Iris pigment epithelial cell (primary cell): ENCODE results near the gene DEFB126.
"Not testable (repeated sequence)": the region's sequence is repeated elsewhere in the genome, so short reads cannot be mapped to it uniquely, and the experiment has no call there.

Experiments used
- DNase-seq: peaks from one replicate; pipeline ENCODE4 v3.0.0-alpha.2; 2011; ENCODE audit warnings: low read depth

Gene DEFB126, protein sequence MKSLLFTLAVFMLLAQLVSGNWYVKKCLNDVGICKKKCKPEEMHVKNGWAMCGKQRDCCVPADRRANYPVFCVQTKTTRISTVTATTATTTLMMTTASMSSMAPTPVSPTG

DNA sequence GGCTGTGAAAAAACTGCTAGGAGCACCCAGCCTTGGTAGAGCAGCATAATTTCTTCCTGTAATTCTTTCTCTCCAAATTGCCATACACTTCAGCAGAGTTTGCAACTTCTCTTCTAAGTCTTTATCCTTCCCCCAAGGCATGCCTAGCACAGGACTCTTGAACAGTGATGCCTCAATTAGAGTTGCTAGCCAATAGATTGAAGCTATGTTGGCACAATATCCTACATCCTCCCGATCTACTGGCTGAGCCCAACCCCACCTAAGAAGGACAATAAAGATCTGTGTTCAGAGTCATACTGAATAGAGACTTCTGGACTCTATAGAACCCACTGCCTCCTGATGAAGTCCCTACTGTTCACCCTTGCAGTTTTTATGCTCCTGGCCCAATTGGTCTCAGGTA lies at the start of gene DEFB126:
Gene DEFB126 (plus strand): TSS at position 301 of the 400 bp plus-strand sequence. CDS start 39 bp downstream, at position 340.
- DNase-seq = no peak

DNA sequence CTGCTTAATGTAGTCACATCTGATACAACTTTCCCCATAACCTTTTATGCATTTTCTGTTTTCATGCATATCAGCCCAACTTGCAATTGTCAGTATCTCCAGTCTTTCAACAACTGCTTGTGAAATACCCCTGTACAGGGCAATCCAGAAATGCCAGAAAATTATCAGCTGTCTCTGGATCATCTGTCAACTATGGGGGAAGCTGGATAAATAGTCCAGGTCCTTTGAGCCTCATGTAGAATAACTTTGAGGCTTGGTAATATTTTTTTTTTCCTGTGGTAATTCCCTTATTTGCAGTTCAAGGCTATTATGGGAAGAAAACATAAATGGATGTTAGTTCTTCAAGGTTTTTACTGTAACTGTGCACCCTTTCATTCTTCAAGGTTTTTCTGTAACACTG lies 48.7 kb upstream of the DEFB126 start:
- DNase-seq = no peak

DNA sequence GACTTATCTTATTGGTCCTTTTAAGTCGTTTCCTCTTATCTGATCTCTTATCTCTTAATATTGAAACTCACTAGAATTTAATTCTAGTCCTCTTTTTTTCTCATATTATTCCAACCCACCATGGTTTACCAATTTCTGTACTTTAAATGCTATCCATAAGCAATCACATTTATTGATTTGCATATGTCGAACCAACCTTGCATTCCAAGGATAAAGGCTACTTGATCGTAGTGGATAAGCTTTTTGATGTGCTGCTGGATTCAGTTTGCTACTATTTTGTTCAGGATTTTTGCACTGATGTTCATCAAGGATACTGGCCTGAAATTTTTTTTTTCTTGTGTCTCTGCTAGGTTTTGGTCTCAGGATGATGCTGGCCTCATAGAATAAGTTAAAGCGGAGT lies 47.2 kb upstream of the DEFB126 start:
- DNase-seq = no peak

DNA sequence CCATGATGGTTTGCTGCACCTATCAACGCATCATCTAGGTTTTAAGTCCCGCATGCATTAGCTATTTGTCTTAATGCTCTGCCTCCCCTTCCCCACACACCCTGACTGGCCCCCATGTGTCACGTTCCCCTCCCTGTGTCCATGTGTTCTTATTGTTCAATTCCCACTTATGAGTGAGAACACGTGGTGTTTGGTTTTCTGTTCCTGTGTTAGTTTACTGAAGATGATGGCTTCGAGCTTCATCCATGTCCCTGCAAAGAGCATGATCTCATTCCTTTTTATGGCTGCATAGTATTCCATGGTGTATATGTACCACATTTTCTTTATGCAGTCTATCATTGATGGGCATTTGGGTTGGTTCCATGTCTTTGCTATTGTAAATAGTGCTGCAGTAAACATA lies 44.7 kb upstream of the DEFB126 start:
- not testable (repeated sequence) for DNase-seq

DNA sequence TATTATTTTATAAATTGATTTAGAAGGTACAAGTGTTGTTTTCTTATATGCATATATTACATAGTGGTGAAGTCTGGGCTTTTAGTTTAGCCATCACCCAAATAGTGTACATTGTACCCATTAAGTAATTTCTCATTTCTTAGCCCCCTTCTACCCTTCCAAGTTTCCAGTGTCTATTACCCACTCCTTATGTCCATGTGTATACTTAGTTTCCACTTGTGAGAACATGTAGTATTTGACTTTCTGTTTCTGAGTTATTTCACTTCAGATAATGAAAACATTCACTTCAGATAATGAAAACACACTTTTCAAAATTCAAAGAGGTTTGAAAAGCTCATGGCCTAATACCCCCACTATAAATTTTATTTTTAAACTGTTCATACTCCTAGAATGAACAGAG lies 40.4 kb upstream of the DEFB126 start:
- DNase-seq = no peak

DNA sequence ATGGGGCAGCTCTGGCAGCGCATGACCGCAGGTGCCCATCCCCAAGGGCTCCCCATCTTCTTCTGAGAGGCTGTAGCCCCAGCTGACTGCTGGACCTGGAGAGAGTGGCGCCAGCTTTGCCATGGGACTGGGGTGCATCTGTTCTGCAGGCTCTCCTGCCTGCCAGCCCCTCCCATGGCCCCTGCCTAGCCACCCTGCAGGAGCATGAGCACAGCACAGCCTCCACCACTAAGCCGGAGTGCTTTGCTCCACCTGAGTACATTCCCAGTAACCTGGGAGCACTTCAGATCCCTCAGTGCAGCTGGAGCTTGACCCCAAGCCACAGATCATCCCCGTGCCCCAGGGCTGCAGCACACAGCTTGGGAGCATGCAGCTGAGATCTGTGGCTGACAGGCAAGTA lies 38.9 kb upstream of the DEFB126 start:
- DNase-seq = no peak

DNA sequence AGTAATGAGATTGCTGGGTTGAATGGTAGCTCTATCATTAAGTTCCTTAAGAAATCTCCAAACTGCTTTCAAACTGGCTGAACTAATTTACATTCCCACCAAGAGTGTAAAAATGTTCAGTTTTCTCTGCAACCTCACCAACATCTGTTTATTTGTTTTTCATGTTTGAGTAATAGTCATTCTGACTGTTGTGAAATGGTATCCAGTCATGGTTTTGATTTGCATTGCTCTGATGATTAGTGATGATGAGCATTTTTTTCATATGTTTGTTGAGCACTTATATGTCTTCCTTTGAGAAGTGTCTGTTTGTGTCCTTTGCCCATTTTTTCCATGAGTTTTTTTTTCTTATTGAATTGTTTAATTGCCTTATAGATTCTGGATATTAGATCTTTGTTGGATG lies 30.0 kb upstream of the DEFB126 start:
- DNase-seq = no peak

DNA sequence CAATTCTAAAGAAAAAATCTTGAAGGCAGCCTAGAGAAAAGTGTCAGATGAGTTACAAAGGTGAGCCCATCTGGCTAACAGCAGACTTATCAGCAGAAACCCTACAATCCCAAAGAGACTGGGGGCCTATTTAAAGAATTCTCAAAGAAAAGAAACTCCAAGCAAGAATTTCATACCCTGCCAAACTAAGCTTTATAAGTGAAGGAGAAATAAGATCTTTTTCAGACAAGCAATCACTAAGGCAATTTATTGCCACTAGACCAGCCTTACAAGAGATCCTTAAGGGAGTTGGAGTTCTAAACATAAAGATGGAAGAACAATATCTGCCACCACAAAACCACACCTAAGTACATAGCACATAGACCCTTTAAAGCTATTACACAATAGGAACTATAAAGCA lies 24.9 kb upstream of the DEFB126 start:
- DNase-seq = no peak

DNA sequence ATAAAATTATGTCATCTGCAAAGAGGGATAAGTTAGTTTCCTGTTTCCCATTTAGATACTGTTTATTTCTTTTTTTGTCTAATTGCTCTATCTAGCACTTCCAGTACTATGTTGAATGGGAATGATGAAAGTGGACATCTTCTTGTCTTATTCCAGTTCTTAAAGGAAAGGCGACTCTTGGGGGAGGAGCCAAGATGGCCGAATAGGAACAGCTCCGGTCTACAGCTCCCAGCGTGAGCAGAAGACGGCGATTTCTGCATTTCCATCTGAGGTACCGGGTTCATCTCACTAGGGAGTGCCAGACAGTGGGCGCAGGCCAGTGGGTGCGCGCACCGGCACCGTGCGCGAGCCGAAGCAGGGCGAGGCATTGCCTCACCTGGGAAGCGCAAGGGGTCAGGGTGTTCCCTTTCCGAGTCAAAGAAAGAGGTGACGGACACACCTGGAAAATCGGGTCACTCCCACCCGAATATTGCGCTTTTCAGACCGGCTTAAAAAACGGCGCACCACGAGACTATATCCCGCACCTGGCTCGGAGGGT lies 12.5 kb upstream of the DEFB126 start:
- DNase-seq = not testable (repeated sequence)

DNA sequence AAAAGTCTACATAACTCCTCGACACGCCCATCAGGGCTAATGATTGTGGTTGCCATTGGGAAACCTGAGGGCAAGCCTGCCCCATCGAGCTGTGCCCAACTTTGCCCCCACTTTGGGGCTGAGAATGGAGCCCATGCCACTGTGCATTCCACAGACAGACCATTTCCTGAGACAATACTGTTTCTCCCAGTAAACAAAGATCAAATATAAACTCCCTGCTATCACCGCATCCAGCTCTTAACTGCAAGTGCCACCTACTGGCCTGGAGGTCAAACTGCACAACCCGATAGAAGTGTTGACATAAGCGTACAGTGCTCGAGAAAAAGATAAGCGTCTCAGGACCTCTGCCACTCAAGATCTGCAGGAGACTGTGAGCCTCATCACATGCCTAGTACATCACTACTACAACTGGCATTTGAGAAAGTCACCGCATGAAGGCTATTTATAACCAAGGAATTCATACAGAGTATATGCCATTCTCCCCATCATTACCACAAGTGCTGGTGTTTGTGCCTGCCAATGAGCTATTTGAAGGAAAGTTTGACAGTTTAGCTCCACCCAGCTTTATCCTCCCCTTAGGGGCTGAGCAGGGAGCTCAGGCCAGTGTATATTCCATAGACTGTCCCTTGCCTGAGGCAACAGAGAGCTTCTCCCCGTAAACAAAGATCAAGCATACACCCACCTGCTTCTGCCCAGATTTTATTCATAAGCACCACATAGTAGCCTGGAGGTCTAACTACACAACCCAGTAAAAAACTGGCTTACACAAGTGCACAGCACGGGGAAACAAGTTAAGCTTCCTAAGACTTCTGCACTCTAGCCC lies 4.5 kb upstream of the DEFB126 start:
- DNase-seq = no peak

DNA sequence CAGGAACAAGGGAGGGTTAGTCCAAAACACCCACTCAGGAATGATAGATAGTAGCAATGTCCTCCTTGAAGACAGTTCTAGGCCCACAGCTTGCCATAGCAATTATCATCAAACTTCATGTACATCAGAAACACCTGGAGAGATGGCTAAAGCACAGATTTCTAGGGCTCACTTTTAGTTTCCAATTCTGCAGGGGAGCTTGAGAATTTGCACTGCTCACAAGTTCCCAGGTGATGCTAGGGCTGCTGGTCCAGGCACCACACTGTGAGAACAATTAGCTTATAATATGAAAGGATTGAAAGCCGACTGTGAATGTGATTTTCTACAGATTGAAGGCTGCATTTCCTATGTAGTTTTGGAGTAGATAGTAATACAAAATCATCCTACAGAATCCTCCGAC lies 3.5 kb downstream of the DEFB126 start:
- DNase-seq = no peak

DNA sequence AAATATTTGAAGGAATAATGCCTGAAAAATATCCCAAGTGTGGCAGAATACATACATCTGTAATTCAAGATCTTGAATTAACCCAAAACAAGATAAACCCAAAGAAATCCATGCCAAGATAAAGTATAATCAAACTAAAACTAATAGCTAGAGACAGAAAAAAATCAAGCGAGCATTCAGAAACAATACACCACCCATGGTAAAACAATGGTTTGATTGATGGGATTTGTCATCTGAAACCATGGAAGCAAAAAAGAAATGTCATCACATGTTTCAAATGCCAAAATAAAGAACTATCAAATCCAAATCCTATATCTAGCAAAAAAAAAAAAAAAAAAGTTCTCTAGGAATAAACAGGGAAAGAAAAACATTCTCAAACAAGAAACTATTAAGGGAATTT lies 9.7 kb downstream of the DEFB126 start:
- no peak for DNase-seq

DNA sequence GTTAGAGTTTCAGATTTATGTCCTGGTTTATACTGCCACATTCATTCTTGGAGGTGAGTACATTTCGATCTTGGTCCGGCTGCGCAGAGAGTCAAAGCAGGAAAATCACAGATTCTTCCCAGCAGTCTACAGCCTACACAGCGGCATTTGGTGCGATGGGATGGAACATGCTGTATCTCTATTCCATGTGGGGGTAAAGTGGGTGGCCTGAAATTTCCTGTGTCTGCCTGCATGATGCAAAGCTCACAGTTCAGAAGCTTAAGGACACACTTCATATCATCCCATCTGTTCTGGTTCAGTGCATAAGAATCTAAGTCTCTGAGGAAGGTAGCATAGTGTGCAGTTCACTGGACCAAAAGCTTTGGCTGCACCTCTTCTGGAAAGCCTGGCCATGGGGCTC lies 14.8 kb downstream of the DEFB126 start, which contains the start of gene DEFB127:
Gene DEFB127 (plus strand): TSS at position 301 of the 400 bp plus-strand sequence. CDS start 91 bp downstream, at position 392.
- DNase-seq = no peak

DNA sequence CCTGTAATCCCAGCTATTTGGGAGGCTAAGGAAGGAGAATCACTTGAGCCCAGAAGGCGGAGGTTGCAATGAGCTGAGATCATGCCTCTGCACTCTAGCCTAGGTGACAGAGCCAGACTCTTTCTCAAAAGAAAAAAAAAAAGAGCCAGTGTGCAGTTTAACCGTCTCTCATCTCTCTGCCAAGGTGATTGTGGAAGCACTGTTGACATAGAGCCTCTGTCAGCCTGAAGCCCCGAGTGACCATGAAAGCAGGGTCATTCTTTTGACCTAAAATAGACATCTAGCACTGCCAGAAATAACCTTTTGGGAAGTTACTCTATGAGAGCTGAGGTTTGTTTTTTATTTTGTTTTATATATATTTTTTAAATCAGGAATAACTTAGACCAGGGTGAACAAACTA lies 22.2 kb downstream of the DEFB126 start:
- DNase-seq = no peak

DNA sequence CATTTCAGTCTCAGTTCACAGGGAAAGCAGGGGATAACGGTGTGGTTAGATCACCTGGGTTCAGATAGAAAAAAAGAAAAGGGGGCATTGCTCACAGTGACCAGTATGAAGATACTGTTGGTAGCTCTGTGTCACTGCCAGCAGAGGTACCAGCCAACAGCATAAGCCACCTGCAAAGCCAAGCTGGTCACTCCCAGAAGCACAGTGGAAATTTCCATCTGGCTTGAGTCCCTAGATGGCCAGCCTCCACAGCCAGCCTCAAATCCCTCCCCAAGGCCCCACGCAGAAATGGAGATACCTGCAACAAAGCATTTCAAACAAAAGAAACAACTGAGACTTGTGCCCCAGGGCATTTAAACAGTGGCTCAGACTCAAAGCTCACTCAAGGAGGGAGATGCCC lies 26.5 kb downstream of the DEFB126 start:
- no peak for DNase-seq

DNA sequence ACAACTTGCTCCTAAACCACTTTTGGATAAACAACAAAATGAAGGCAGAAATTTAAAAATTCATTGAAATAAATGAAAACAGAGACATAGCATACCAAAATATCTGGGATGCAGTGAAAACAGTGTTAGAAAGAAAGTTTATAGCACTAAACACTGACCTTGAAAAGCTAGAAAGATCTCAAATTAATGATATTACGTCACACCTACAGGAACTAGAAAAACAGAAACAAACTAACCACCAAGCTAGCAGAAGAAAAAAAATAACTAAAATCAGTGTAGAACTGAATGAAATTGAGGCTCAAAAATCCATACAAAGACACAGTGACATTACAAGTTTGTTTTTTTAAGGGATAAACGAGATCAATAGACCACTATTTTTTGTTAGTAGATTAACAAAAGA lies 41.9 kb downstream of the DEFB126 start:
- DNase-seq = no peak

DNA sequence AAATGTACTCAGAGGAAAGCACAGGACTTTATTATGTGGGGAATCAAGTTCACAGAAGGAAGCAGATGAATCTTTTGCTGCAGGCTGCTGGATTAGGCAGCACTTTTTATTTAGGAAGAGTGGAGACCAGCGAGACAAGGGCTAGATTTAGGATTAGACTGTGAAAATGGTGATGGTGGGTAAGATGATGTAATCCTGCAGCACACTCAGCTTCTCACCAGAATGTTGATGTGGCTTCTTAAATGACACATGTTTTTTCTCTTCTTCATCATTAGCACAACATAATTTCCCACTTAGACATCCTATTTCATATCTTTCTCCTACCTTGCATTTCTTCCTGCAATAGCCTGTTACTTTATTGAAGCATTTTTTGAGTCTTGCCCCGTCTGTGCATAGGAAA lies 45.3 kb downstream of the DEFB126 start:
- DNase-seq = no peak

DNA sequence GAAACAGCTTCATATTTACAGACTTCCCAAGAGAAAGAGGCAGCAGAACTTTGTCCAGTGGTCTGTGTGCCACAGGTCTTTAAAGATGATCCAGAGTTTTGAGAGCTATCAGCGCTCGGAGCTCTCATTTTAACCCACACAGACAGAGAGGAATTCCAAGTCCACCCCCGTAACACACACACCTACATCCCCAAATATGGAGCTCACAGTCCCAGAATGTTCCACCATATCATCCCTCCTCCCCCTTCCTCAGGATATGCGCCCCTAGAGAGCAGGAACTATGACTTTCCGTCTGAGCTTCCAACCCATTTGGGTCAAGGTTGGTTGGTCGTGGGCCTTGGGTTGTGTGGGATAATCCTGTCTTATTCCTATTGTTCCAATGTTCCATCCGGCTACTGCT lies 47.2 kb downstream of the DEFB126 start, which contains the start of gene DEFB128:
Gene DEFB128 (minus strand): TSS at position 101 of the 400 bp plus-strand sequence. CDS start 88 bp downstream, at position 13.
- no peak for DNase-seq
